NCI-H1092 treated with DMSO at 0.1 percent for 48 hours (cell line): Measurements from ENCODE around the gene QSOX1.

Source experiments
- DNase-seq: peaks from one replicate; lab custom pipeline; 2025; lab: John Stamatoyannopoulos, UW

Gene QSOX1

GRCh38 chr1:180251526-180252305 is 97.0 kb downstream of the QSOX1 start:
- DNase-seq = no peak

DNA sequence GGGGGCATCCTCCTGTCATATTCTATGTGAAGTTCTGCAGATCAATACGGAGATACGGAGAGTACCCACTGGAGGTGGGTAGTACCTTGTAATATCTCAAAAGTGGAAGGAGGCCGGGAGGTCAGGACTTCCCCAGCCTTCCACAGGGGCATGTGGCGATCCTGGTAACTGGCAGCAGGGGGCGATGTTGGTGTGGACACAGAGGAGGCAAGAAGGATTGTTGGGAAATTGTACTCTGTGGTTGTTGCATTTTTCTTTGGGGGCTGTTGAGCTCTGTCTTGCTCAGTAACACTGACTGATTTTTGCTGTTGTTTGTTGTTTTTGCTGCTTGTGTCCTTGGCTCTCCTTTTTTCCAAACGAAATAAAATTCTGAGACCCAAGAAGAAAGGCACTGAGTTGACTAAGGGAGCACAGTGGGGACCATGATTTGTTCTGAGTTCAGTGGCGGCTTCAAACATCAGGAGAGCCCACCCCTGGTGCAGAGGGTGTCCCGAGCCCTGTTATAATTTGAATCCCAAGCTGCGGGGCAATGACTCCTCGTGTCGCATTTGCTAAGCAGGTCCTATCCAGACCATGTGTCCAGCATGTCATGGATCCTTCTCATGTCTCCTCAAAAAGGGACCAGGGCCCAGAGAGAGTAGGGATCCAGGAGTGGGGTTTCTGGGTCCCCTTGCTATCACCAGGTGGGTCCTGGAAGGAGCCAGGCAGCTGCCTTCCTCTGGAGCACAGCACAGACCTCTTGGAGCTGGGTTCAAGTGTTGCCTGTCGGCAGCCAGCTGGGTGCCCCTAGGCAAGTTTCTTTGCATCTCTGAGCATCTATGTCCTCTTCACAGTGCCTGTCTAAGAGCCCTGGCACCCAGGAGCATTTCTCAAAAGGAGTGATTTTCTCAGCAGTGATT is 98.2 kb downstream of the QSOX1 start:
- peak; percentile 59 for DNase-seq
